Spleen (tissue), 11 donors: Measurements from ENCODE around the gene TBC1D22A. TPM values are rescaled to one million over a fixed set of nuclear protein-coding genes. Genes with fewer than 3 reads are reported as not detected.

Experiments
- DNase-seq: peaks from one replicate; pipeline ENCODE4 v3.0.0-alpha.2; 2020
- H3K27ac ChIP-seq, 8 donors: fragments of 200-600 bp; sonication (generic) in 7 of 8; 1 replicate in 4 of 8; 2 replicates in 4 of 8; pipeline versions ENCODE4 v1.5.0 to v1.8.0; 2016 to 2021; ENCODE audit warnings: inconsistent platforms in 4 of 8, mild to moderate bottlenecking in 4 of 8, moderate library complexity in 1 of 8
- H3K27me3 ChIP-seq, 7 donors: fragments of 200-600 bp; sonication (generic) in 6 of 7; replicated peaks in 1 of 7; 1 replicate in 4 of 7; 2 replicates in 3 of 7; pipeline versions ENCODE4 v1.5.0 to v1.8.0; 2016 to 2021; ENCODE audit warnings: inconsistent platforms in 3 of 7, mild to moderate bottlenecking in 1 of 7
- H3K36me3 ChIP-seq, 6 donors: fragments of 200-600 bp; sonication (generic) in 5 of 6; 1 replicate in 4 of 6; 2 replicates in 2 of 6; pipeline versions ENCODE4 v1.5.0 to v1.8.0; 2016 to 2021; ENCODE audit warnings: inconsistent platforms in 2 of 6
- H3K4me1 ChIP-seq, 6 donors: fragments of 200-600 bp; sonication (generic) in 5 of 6; 1 replicate in 3 of 6; 2 replicates in 3 of 6; pipeline versions ENCODE4 v1.5.0 to v1.8.0; 2016 to 2021; ENCODE audit warnings: inconsistent platforms in 3 of 6
- H3K4me3 ChIP-seq, 8 donors: fragments of 200-600 bp; sonication (generic) in 7 of 8; 1 replicate in 4 of 8; 2 replicates in 4 of 8; pipeline versions ENCODE4 v1.5.0 to v1.8.0; 2016 to 2021; ENCODE audit warnings: inconsistent platforms in 4 of 8, mild to moderate bottlenecking in 4 of 8, moderate library complexity in 2 of 8
- H3K9me3 ChIP-seq, 8 donors: fragments of 200-600 bp; sonication (generic) in 7 of 8; 1 replicate in 4 of 8; 2 replicates in 4 of 8; pipeline versions ENCODE4 v1.5.0 to v1.8.0; 2016 to 2021; ENCODE audit warnings: inconsistent platforms in 4 of 8
- CTCF ChIP-seq, 11 experiments: fragments of 200-600 bp in 7 of 11; fragments of 450-650 bp in 4 of 11; sonication (generic) in 4 of 11; IDR thresholded peaks in 8 of 11; conservative IDR thresholded peaks in 3 of 11; 1 replicate in 7 of 11; 2 replicates in 4 of 11; pipeline versions ENCODE4 v1.4.0 to v1.8.0; 2016 to 2021; ENCODE audit warnings: antibody characterized with exemption in 11 of 11, inconsistent platforms in 4 of 11, mild to moderate bottlenecking in 1 of 11
- POLR2A ChIP-seq, 3 donors: fragments of 450-650 bp; IDR thresholded peaks; one replicate each; pipeline ENCODE4 v1.5.1; 2017; ENCODE audit warnings: antibody characterized with exemption in 3 of 3, mild to moderate bottlenecking in 1 of 3
- POLR2AphosphoS5 ChIP-seq, 3 donors: sonication (generic); formaldehyde crosslinking; IDR thresholded peaks; one replicate each; pipeline ENCODE4 v1.5.1; 2017; ENCODE audit warnings: antibody characterized with exemption in 3 of 3
- WGBS, 5 donors: extraction: QIAGEN DNeasy Blood & Tissue Kit in 3 of 5; methylation state at CpG; one replicate each; pipeline versions ENCODE4 v1.1.5 to v1.1.7; 2013 to 2018; 5-methylcytosine and 5-hydroxymethylcytosine counted together
- intact Hi-C: fragments of 100-400 bp; cut with DNase I; formaldehyde crosslinking; loops from one replicate; pipeline ENCODE4 v1.15.0; 2023; ENCODE audit warnings: low total_unique reads
- polyA plus RNA-seq, 3 donors: library from polyadenylated mRNA; stranded (reverse); fragments of 200-250 nt; gene quantifications; one replicate each; pipeline ENCODE4 v1.2.1, GENCODE V29; 2013
- total RNA-seq, 7 donors: library from RNA; depleted of rRNA in 3 of 7; stranded (reverse); fragments of >200 nt in 3 of 7; fragmentation: NEBNext Ultra II Directional in 4 of 7; extraction: Animal tissue kit (Norgen Biotek cat#: 25700) in 4 of 7; gene quantifications; one replicate each; pipeline versions ENCODE4 v1.1.0 to v1.2.1, GENCODE V29; 2016 to 2021
- donor health status: healthy with polysubstance abuse.
- donor health status: DM: no; HTN: no; CAD: no; lungs with moderate emphysema.
- donor health status: DM: no; HTN: no; CAD: no.
- donor health status: Bipolar disorder and iron deficiency.
- donor health status: healthy.
- donor health status: DM: no; HTN: no; CAD: no.
- donor health status: DM: yes; HTN: yes; CAD: no.

The TBC1D22A gene
- total and polyA plus RNA-seq, 10 donors, result 17.2 to 66.9 (median 49.6) TPM

- H3K4me3 ChIP-seq, result no peak overlapping the region
- H3K36me3 ChIP-seq, result peaks cover 0 to 72% (median 7%) of the 10 kb centered on the region in 6 donors
- intact Hi-C loops, result no loop called here
- no peaks in the 10 kb centered on the region for H3K27me3 ChIP-seq
- no peak for TF ChIP-seq POLR2A (IDR thresholded peaks at IDR 0.05)
- TF ChIP-seq POLR2AphosphoS5 (IDR thresholded peaks at IDR 0.05), result no peak
- no peak for TF ChIP-seq CTCF (IDR thresholded peaks at IDR 0.05 in 8 of 11, conservative IDR thresholded peaks at IDR 0.05 in 3 of 11)
- no peak overlapping the region for H3K27ac ChIP-seq
- H3K9me3 ChIP-seq, result no peaks in the 10 kb centered on the region
- H3K4me1 ChIP-seq, result peaks cover 0 to 9% (median 0%) of the 10 kb centered on the region in 6 donors
- WGBS, 5 donors, result 92 to 97% (median 94%) methylated on average over 7 of the region's 7 CpGs
- no peak for DNase-seq
Observed at GRCh38 chr22:46954781-46955180, 192.3 kb downstream of the TBC1D22A start.

- DNase-seq, result no peak
- no peaks in the 10 kb centered on the region for H3K27me3 ChIP-seq
- no peak for TF ChIP-seq CTCF (IDR thresholded peaks at IDR 0.05 in 8 of 11, conservative IDR thresholded peaks at IDR 0.05 in 3 of 11)
- no peak for TF ChIP-seq POLR2A (IDR thresholded peaks at IDR 0.05)
- TF ChIP-seq POLR2AphosphoS5 (IDR thresholded peaks at IDR 0.05), result peak in 2 of 3 donors; percentile 21 to 43
- no peak overlapping the region for H3K27ac ChIP-seq
- peaks cover 0 to 59% (median 6%) of the 10 kb centered on the region in 6 donors for H3K36me3 ChIP-seq
- intact Hi-C loops, result no loop called here
- peaks cover 0 to 9% (median 0%) of the 10 kb centered on the region in 6 donors for H3K4me1 ChIP-seq
- no peaks in the 10 kb centered on the region for H3K9me3 ChIP-seq
- WGBS, 5 donors, result 92 to 95% (median 93%) methylated on average over 19 of the region's 19 CpGs
- no peak overlapping the region for H3K4me3 ChIP-seq
Observed at GRCh38 chr22:46956498-46957215, 194.2 kb downstream of the TBC1D22A start.

GRCh38 chr22:46957521-46957920 is 195.1 kb downstream of the TBC1D22A start:
- no peaks in the 10 kb centered on the region for H3K9me3 ChIP-seq
- intact Hi-C loops, result no loop called here
- no peak overlapping the region for H3K27ac ChIP-seq
- TF ChIP-seq CTCF (IDR thresholded peaks at IDR 0.05 in 8 of 11, conservative IDR thresholded peaks at IDR 0.05 in 3 of 11) (no peak), POLR2AphosphoS5 (IDR thresholded peaks at IDR 0.05) (peak in 1 of 3 donors; percentile 46), POLR2A (IDR thresholded peaks at IDR 0.05) (no peak)
- peaks cover 0 to 58% (median 6%) of the 10 kb centered on the region in 6 donors for H3K36me3 ChIP-seq
- no peak overlapping the region for H3K4me3 ChIP-seq
- peaks cover 0 to 12% (median 0%) of the 10 kb centered on the region in 6 donors for H3K4me1 ChIP-seq
- no peaks in the 10 kb centered on the region for H3K27me3 ChIP-seq
- 90 to 97% (median 94%) methylated on average over 12 of the region's 12 CpGs for WGBS, 5 donors
- DNase-seq, result no peak

GRCh38 chr22:46958191-46958590 is 195.7 kb downstream of the TBC1D22A start:
- H3K27me3 ChIP-seq, result no peaks in the 10 kb centered on the region
- intact Hi-C loops, result no loop called here
- peaks cover 0 to 12% (median 0%) of the 10 kb centered on the region in 6 donors for H3K4me1 ChIP-seq
- H3K9me3 ChIP-seq, result no peaks in the 10 kb centered on the region
- DNase-seq, result no peak
- WGBS, 5 donors, result 90 to 97% (median 96%) methylated on average over 7 to 10 of the region's 10 CpGs
- no peak overlapping the region for H3K4me3 ChIP-seq
- no peak overlapping the region for H3K27ac ChIP-seq
- TF ChIP-seq CTCF (IDR thresholded peaks at IDR 0.05 in 8 of 11, conservative IDR thresholded peaks at IDR 0.05 in 3 of 11) (no peak), POLR2AphosphoS5 (IDR thresholded peaks at IDR 0.05) (no peak), POLR2A (IDR thresholded peaks at IDR 0.05) (no peak)
- peaks cover 0 to 54% (median 6%) of the 10 kb centered on the region in 6 donors for H3K36me3 ChIP-seq
